HepG2 (cell line): ENCODE measurements around the gene JDP2. TPM values are rescaled to one million over a fixed set of nuclear protein-coding genes. Genes with fewer than 3 reads are reported as not detected.

Source experiments
- ATAC-seq: fragments of 200-7000 bp; cut with Tn5 transposase; 3 replicates; pipeline ENCODE4 v1.9.1; 2020; ENCODE audit warnings: mild to moderate bottlenecking, moderate library complexity
- BruUV-seq: library from RNA; stranded (reverse); fragments of 400-500 nt; replicated peaks from 2 replicates; lab custom pipeline; 2021; lab: Mats Ljungman, UMichigan
- CTCF ChIA-PET: fragments of 300-600 bp; formaldehyde crosslinking; extraction: SDS; loops from one replicate; lab custom pipeline; 2021; ENCODE audit warnings: low total read pairs, inconsistent platforms, low intra/inter-chr PET ratio; lab: Yijun Ruan, JAX
- POLR2A ChIA-PET: fragments of 350-600 bp; sonication (Branson Sonifier 250); formaldehyde crosslinking; loops from one replicate; lab custom pipeline; 2020; ENCODE audit warnings: antibody characterized with exemption, inconsistent platforms; lab: Yijun Ruan, JAX
- DNase-seq: peaks from one replicate; pipeline ENCODE4 v3.0.0-alpha.2; 2015; ENCODE audit warnings: low spot score
- FAIRE-seq: peaks from 3 replicates; lab custom pipeline; 2011; peaks lifted over from hg19 to GRCh38; lab: Jason Lieb, UNC
- H2AFZ ChIP-seq: one replicate; pipeline ENCODE4 v1.6.1; 2011; ENCODE audit warnings: low read length, inconsistent platforms
- H3K27ac ChIP-seq: fragments of 300-600 bp; 3 replicates; pipeline ENCODE4 v1.8.0; 2011; ENCODE audit warnings: mixed run types, mild to moderate bottlenecking, mixed read lengths, low read length, inconsistent platforms; ENCODE audit not compliant: insufficient read depth; ENCODE audit errors: extremely low read length
- H3K27me3 ChIP-seq, 2 experiments: fragments of 200-600 bp in 1 of 2; 2 replicates in 1 of 2; 3 replicates in 1 of 2; pipeline versions ENCODE4 v1.6.0 to v1.8.0; 2011; ENCODE audit warnings: low read length in 2 of 2, mild to moderate bottlenecking in 2 of 2, moderate library complexity in 2 of 2, inconsistent platforms in 1 of 2; ENCODE audit not compliant: insufficient read depth in 2 of 2, control insufficient read depth in 1 of 2
- H3K36me3 ChIP-seq, 2 experiments: fragments of 200-600 bp in 1 of 2; replicated peaks in 1 of 2; 2 replicates in 1 of 2; 3 replicates in 1 of 2; pipeline versions ENCODE4 v1.5.1 to v1.8.0; 2011; ENCODE audit warnings: low read length in 2 of 2, inconsistent platforms in 1 of 2; ENCODE audit not compliant: insufficient read depth in 2 of 2, control insufficient read depth in 1 of 2
- H3K4me1 ChIP-seq: 2 replicates; pipeline ENCODE4 v1.5.1; 2012; ENCODE audit warnings: low read length, inconsistent platforms; ENCODE audit not compliant: insufficient read depth
- H3K4me2 ChIP-seq: 2 replicates; pipeline ENCODE4 v1.6.0; 2011; ENCODE audit warnings: low read depth, low read length, inconsistent platforms
- H3K4me3 ChIP-seq, 3 experiments: fragments of 200-600 bp in 1 of 3; sonication (generic), shearing (Covaris generic) in 1 of 3; replicated peaks in 1 of 3; 2 replicates each; pipeline ENCODE4 v1.5.1; 2011 to 2016; ENCODE audit warnings: low read length in 3 of 3, inconsistent platforms in 2 of 3, low read depth in 2 of 3, mild to moderate bottlenecking in 2 of 3, control low read depth in 1 of 3, mixed read lengths in 1 of 3; ENCODE audit not compliant: insufficient read depth in 1 of 3
- H3K79me2 ChIP-seq: one replicate; pipeline ENCODE4 v1.6.1; 2011; ENCODE audit warnings: low read length, inconsistent platforms; ENCODE audit not compliant: insufficient read depth
- H3K9ac ChIP-seq: 2 replicates; pipeline ENCODE4 v1.6.0; 2011; ENCODE audit warnings: mild to moderate bottlenecking, low read depth, low read length, inconsistent platforms; ENCODE audit not compliant: insufficient read depth
- H3K9me3 ChIP-seq: 2 replicates; pipeline ENCODE4 v1.5.1; 2012; ENCODE audit warnings: mild to moderate bottlenecking, low read length
- H4K20me1 ChIP-seq: 2 replicates; pipeline ENCODE4 v1.6.0; 2011; ENCODE audit warnings: inconsistent platforms, mild to moderate bottlenecking, low read length, moderate library complexity; ENCODE audit not compliant: insufficient read depth
- ARNT ChIP-seq: fragments of 450-650 bp; IDR thresholded peaks from 2 replicates; pipeline ENCODE4 v1.6.1; 2017
- ATF5 ChIP-seq: sonication (generic); formaldehyde crosslinking; IDR thresholded peaks from 2 replicates; pipeline ENCODE4 v1.4.0; 2020; ENCODE audit warnings: mild to moderate bottlenecking, low read depth, missing genetic modification reagents
- CCAR2 ChIP-seq: fragments of 200-400 bp; formaldehyde crosslinking; optimal IDR thresholded peaks from 2 replicates; pipeline ENCODE3; 2018; ENCODE audit warnings: low read depth, mild to moderate bottlenecking, low read length, moderate library complexity
- IKZF5 ChIP-seq: IDR thresholded peaks from 2 replicates; pipeline ENCODE4 v1.6.1; 2018; ENCODE audit warnings: missing genetic modification reagents, mild to moderate bottlenecking, missing compliant biosample characterization
- MEIS1 ChIP-seq: sonication (generic); formaldehyde crosslinking; IDR thresholded peaks from 2 replicates; pipeline ENCODE4 v1.9.0; 2021; ENCODE audit warnings: mild to moderate bottlenecking, missing genetic modification reagents, moderate library complexity, borderline replicate concordance
- MTA3 ChIP-seq: sonication (generic); formaldehyde crosslinking; IDR thresholded peaks from 2 replicates; pipeline ENCODE4 v1.4.0; 2020; ENCODE audit warnings: missing genetic modification reagents
- NCOR1 ChIP-seq: fragments of 200-600 bp; sonication (generic); IDR thresholded peaks from 2 replicates; pipeline ENCODE4 v1.7.0; 2017; ENCODE audit warnings: antibody characterized with exemption, low read length, borderline replicate concordance
- TGIF2 ChIP-seq: IDR thresholded peaks from 2 replicates; pipeline ENCODE4 v1.6.1; 2016; ENCODE audit warnings: control low read depth, missing compliant biosample characterization
- ZBTB20 ChIP-seq: sonication (generic); formaldehyde crosslinking; IDR thresholded peaks from 2 replicates; pipeline ENCODE4 v1.8.1; 2023; ENCODE audit warnings: missing genetic modification reagents, low read depth, mild to moderate bottlenecking, borderline replicate concordance
- WGBS: methylation state at CpG from one replicate; pipeline ENCODE4 v1.1.6; 2017; ENCODE audit warnings: low lambda C conversion rate; 5-methylcytosine and 5-hydroxymethylcytosine counted together
- in situ Hi-C: cut with HindIII; loops from 2 replicates; pipeline ENCODE4 v1.10.0; 2017; ENCODE audit warnings: low pct_unique_long_range_greater_than_20kb; ENCODE audit not compliant: extremely low pct_ligation_motif_present
- intact Hi-C: fragments of 100-400 bp; cut with micrococcal nuclease; formaldehyde crosslinking; loops from one replicate; pipeline ENCODE4 v1.10.0; 2022; ENCODE audit not compliant: unreplicated experiment
- polyA plus RNA-seq, 8 experiments: library from polyadenylated mRNA; depleted of rRNA in 3 of 8; stranded (reverse) in 7 of 8; unstranded in 1 of 8; fragments of >200 nt; fragmentation: Illumina TruSeq in 4 of 8; extraction: Trizol in 4 of 8; gene quantifications; 2 replicates each; pipeline versions ENCODE4 v1.2.1 to v1.2.3, GENCODE V29; 2011 to 2016; ENCODE audit warnings: low read depth in 4 of 8, missing spikeins in 1 of 8, mixed read lengths in 1 of 8; ENCODE audit not compliant: insufficient read depth in 1 of 8
- total RNA-seq, 5 experiments: library from RNA; depleted of rRNA; stranded (reverse); fragments of >200 nt; fragmentation: Illumina TruSeq; extraction: Trizol; gene quantifications; 2 replicates each; pipeline ENCODE4 v1.2.3, GENCODE V29; 2016; ENCODE audit warnings: low read depth in 1 of 5

Gene JDP2
- total and polyA plus RNA-seq, 2 of the 13 experiments (the other 11 are each of a cell fraction or from before 2014, with no cell fraction given): 8.0 to 8.9 TPM

DNA sequence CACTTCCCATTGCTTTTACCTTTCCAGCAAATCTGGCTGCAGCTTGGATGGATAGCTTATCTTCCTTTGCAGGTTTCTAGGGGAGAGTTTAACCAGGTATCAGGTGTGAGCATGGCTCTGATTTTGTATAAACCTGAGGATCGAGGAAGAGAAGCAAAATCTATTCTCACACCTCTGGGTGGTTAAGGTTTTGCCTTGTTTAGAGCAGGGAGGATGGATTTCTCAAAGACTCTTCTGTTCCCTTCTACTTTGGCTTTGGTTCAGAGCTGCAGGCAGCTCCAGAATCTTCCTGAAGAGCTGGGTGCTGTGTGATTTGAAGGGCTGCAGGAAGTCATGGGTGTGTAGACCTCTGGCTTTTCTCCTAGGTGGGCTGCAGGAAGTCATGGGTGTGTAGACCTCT is 1.7 kb downstream of the JDP2 start:
- Histone ChIP-seq H3K9me3 (no peaks in the 10 kb centered on the region), H2AFZ (no peak overlapping the region), H3K4me3 (peak overlapping the region in 2 of 3 experiments; percentile 2 to 45; a peak in 2 of 6 replicates), H3K9ac (0 out of 2 replicates have a peak overlapping the region, but pooled peaks have one; percentile 26), H3K4me1 (peaks cover 41% of the 10 kb centered on the region), H3K4me2 (peak overlapping the region; percentile 76), H4K20me1 (peaks cover 14% of the 10 kb centered on the region; the same call in 1 of the 2 replicates), H3K79me2 (peaks cover 4% of the 10 kb centered on the region), H3K27me3 (peaks cover 0 to 5% of the 10 kb centered on the region in 2 experiments; a peak in 2 of 5 replicates), H3K27ac (no peak overlapping the region), H3K36me3 (peaks cover 0 to 21% of the 10 kb centered on the region in 2 experiments; a peak in 2 of 5 replicates)
- CTCF ChIA-PET: no interaction called here
- FAIRE-seq (no peak), ATAC-seq (no peak), DNase-seq (no peak)
- no peak for TF ChIP-seq ZBTB20
- TF ChIP-seq ATF5 (CRISPR knock-in tag): no peak
- TF ChIP-seq MEIS1 (CRISPR knock-in tag): no peak
- TF ChIP-seq MTA3 (CRISPR knock-in tag): no peak
- TF ChIP-seq NCOR1: no peak
- TF ChIP-seq IKZF5 (CRISPR knock-in tag): no peak
- no peak for TF ChIP-seq TGIF2 (CRISPR knock-in tag)
- TF ChIP-seq CCAR2: no peak
- TF ChIP-seq ARNT: no peak
- intact Hi-C loops (loop anchor here (5.0 kb wide), 1 partner anchor 122 kb away; no protein-coding TSS in a partner anchor), in situ Hi-C loops (no loop called here)
- POLR2A ChIA-PET: interaction anchor here (0.6 kb wide), 1 partner anchor 128 kb away, joined by 3 read pairs; no protein-coding TSS in a partner anchor
- WGBS: 62% methylated on average over 1 of the region's 1 CpG
- no TSS peak for BruUV-seq
